IMR-90 (cell line): ENCODE data around the gene STX5. TPM values are rescaled to one million over a fixed set of nuclear protein-coding genes. Genes with fewer than 3 reads are reported as not detected.
"Not testable (repeated sequence)": the region's sequence is repeated elsewhere in the genome, so short reads cannot be mapped to it uniquely, and the experiment has no call there.

Source experiments
- ATAC-seq: fragments of 200-7000 bp; cut with Tn5 transposase; 2 replicates; pipeline ENCODE4 v1.9.1; 2020; ENCODE audit warnings: low read depth, mild to moderate bottlenecking, moderate library complexity
- BruUV-seq: library from RNA; stranded (reverse); fragments of 400-500 nt; replicated peaks from 2 replicates; lab custom pipeline; 2021; lab: Mats Ljungman, UMichigan
- CTCF ChIA-PET: fragments of 300-600 bp; formaldehyde crosslinking; extraction: SDS; loops from one replicate; lab custom pipeline; 2021; ENCODE audit warnings: antibody characterized with exemption; lab: Yijun Ruan, JAX
- POLR2A ChIA-PET: fragments of 300-600 bp; sonication (Branson Sonifier 250); formaldehyde crosslinking; loops from one replicate; lab custom pipeline; 2022; ENCODE audit warnings: antibody characterized with exemption; ENCODE audit not compliant: unreplicated experiment; lab: Charles Lee
- DNase-seq: peaks from one replicate; pipeline ENCODE4 v3.0.0; 2013
- H2AFZ ChIP-seq: replicated peaks from 2 replicates; pipeline ENCODE3; 2013; ENCODE audit warnings: low read length, mild to moderate bottlenecking; ENCODE audit not compliant: poor library complexity
- H2AK5ac ChIP-seq: 2 replicates; pipeline ENCODE4 v1.6.1; 2013; ENCODE audit warnings: low read depth, low read length, inconsistent platforms
- H2AK9ac ChIP-seq: replicated peaks from 2 replicates; pipeline ENCODE3; 2013; ENCODE audit warnings: mild to moderate bottlenecking, low read depth, low read length, moderate library complexity; ENCODE audit not compliant: poor library complexity
- H2BK120ac ChIP-seq: 2 replicates; pipeline ENCODE4 v1.6.1; 2013; ENCODE audit warnings: low read depth, low read length, inconsistent platforms
- H2BK15ac ChIP-seq: 3 replicates; pipeline ENCODE4 v1.6.1; 2013; ENCODE audit warnings: low read depth, low read length, inconsistent platforms
- H2BK20ac ChIP-seq: 2 replicates; pipeline ENCODE4 v1.6.1; 2013; ENCODE audit warnings: low read depth, mild to moderate bottlenecking, inconsistent platforms, low read length, moderate library complexity
- H2BK5ac ChIP-seq: 2 replicates; pipeline ENCODE4 v1.6.1; 2013; ENCODE audit warnings: mild to moderate bottlenecking, low read depth, low read length, inconsistent platforms; ENCODE audit not compliant: poor library complexity, severe bottlenecking
- H3K14ac ChIP-seq: replicated peaks from 2 replicates; pipeline ENCODE4 v1.6.1; 2013; ENCODE audit warnings: low read depth, low read length, inconsistent platforms
- H3K18ac ChIP-seq: 2 replicates; pipeline ENCODE4 v1.6.1; 2013; ENCODE audit warnings: low read depth, low read length, control low read depth
- H3K23ac ChIP-seq: 2 replicates; pipeline ENCODE4 v1.6.1; 2013; ENCODE audit warnings: low read depth, low read length, inconsistent platforms
- H3K27ac ChIP-seq: 2 replicates; pipeline ENCODE4 v1.5.1; 2013; ENCODE audit warnings: mild to moderate bottlenecking, control low read depth, low read length; ENCODE audit not compliant: insufficient read depth
- H3K27me3 ChIP-seq: 2 replicates; pipeline ENCODE4 v1.6.1; 2013; ENCODE audit warnings: low read length; ENCODE audit not compliant: control insufficient read depth, insufficient read depth
- H3K36me3 ChIP-seq: 2 replicates; pipeline ENCODE4 v1.6.1; 2013; ENCODE audit warnings: low read length, mixed read lengths; ENCODE audit not compliant: control insufficient read depth, insufficient read depth
- H3K4ac ChIP-seq: 2 replicates; pipeline ENCODE4 v1.6.1; 2013; ENCODE audit warnings: low read depth, low read length, inconsistent platforms
- H3K4me1 ChIP-seq: 2 replicates; pipeline ENCODE4 v1.6.1; 2013; ENCODE audit warnings: low read length, mixed read lengths; ENCODE audit not compliant: control insufficient read depth, insufficient read depth
- H3K4me2 ChIP-seq: 2 replicates; pipeline ENCODE4 v1.6.1; 2013; ENCODE audit warnings: low read depth, mild to moderate bottlenecking, control low read depth, low read length, moderate library complexity
- H3K4me3 ChIP-seq: 2 replicates; pipeline ENCODE4 v1.5.1; 2013; ENCODE audit warnings: low read depth, mild to moderate bottlenecking, control low read depth, low read length, moderate library complexity; ENCODE audit not compliant: insufficient read depth
- H3K56ac ChIP-seq: 2 replicates; pipeline ENCODE4 v1.6.1; 2013; ENCODE audit warnings: low read length, inconsistent platforms; ENCODE audit not compliant: insufficient read depth; ENCODE audit errors: extremely low read depth
- H3K79me1 ChIP-seq, 2 experiments: 2 replicates each; pipeline ENCODE4 v1.6.1; 2013; ENCODE audit warnings: low read length in 2 of 2, inconsistent platforms in 1 of 2, low read depth in 1 of 2
- H3K9ac ChIP-seq: 2 replicates; pipeline ENCODE4 v1.6.1; 2013; ENCODE audit warnings: low read depth, low read length, control low read depth
- H3K9me1 ChIP-seq: 2 replicates; pipeline ENCODE4 v1.6.1; 2013; ENCODE audit warnings: low read length, inconsistent platforms; ENCODE audit not compliant: insufficient read depth
- H3K9me3 ChIP-seq: 2 replicates; pipeline ENCODE4 v1.6.1; 2013; ENCODE audit warnings: low read length; ENCODE audit not compliant: control insufficient read depth, insufficient read depth
- H4K20me1 ChIP-seq: 2 replicates; pipeline ENCODE4 v1.6.1; 2013; ENCODE audit warnings: low read length, inconsistent platforms; ENCODE audit not compliant: insufficient read depth
- H4K5ac ChIP-seq: 2 replicates; pipeline ENCODE4 v1.6.1; 2013; ENCODE audit warnings: mild to moderate bottlenecking, low read depth, low read length, control low read depth
- H4K8ac ChIP-seq, 2 experiments: 2 replicates each; pipeline ENCODE4 v1.6.1; 2013; ENCODE audit warnings: low read depth in 2 of 2, low read length in 2 of 2, control low read depth in 1 of 2, inconsistent platforms in 1 of 2
- H4K91ac ChIP-seq: 2 replicates; pipeline ENCODE4 v1.6.1; 2013; ENCODE audit warnings: low read depth, low read length, inconsistent platforms; ENCODE audit not compliant: insufficient read depth
- RCOR1 ChIP-seq: IDR thresholded peaks from 2 replicates; pipeline ENCODE4 v1.6.1; 2012; ENCODE audit warnings: mild to moderate bottlenecking, low read length, improper control_type of control experiment; ENCODE audit not compliant: insufficient replicate concordance
- WGBS, 2 experiments: methylation state at CpG; one replicate each; pipeline versions ENCODE4 v1.1.5 to v1.1.7; 2013; ENCODE audit warnings: missing lambda C conversion rate in 2 of 2; ENCODE audit not compliant: insufficient read length in 1 of 2; ENCODE audit errors: extremely low coverage in 2 of 2; 5-methylcytosine and 5-hydroxymethylcytosine counted together
- dilution Hi-C: fragments of 300-500 bp; cut with HindIII; formaldehyde crosslinking; loops from one replicate; pipeline ENCODE4 v1.14.3; 2018; ENCODE audit warnings: low sequenced_read_pairs; ENCODE audit not compliant: unreplicated experiment
- in situ Hi-C: fragments of 300-500 bp; cut with MboI; formaldehyde crosslinking; loops from 3 replicates; pipeline ENCODE4 v1.14.3; 2019; ENCODE audit warnings: low sequenced_read_pairs, inconsistent platforms, mixed read lengths
- intact Hi-C: fragments of 100-400 bp; cut with micrococcal nuclease; formaldehyde crosslinking; loops from 2 replicates; pipeline ENCODE4 v1.10.0; 2022
- polyA plus RNA-seq, 3 experiments: library from polyadenylated mRNA; depleted of rRNA; stranded (reverse); fragments of >200 nt; gene quantifications; 2 replicates each; pipeline ENCODE4 v1.2.3, GENCODE V29; 2012; ENCODE audit warnings: low replicate concordance in 1 of 3
- total RNA-seq: library from RNA; depleted of rRNA; stranded (reverse); fragments of >200 nt; gene quantifications from 2 replicates; pipeline ENCODE4 v1.2.3, GENCODE V29; 2012

STX5 gene
- total and polyA plus RNA-seq, 2 of the 4 experiments (the other 2 are of a cell fraction) = 43.1 to 49.5 TPM

DNA sequence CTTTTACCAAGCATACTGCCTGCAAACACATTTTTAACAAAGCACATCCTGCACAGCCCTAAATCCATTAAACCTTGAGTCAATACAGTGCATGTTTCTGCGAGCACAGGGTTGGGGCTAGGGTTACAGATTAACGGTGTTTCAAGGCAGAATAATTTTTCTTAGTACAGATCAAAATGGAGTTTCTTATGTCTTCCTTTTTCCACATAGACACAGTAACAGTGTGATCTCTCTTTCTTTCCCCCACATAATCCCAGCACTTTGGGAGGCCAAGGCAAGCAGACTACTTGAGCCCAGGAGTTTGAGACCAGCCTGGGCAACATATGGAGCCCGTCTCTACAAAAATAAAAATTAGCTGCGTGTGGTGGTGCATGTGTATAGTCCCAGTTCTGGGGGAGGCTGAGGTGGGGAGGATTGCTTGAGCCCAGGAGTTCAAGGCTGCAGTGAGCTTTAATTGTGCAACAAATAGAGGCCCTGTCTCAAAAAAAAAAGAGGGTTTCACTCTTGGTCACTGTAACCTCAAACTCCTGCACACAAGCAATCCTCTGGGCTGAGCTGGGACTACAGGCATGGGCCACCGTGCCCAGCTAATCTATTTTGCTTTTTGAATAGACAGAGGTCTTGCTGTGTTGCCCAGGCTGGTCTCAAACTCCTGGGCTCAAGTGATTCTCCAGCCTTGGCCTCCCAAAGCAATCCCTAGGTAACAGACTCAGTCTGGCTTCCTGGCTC lies 29.1 kb upstream of the STX5 start (continued):
- TF ChIP-seq RCOR1 = no peak

DNA sequence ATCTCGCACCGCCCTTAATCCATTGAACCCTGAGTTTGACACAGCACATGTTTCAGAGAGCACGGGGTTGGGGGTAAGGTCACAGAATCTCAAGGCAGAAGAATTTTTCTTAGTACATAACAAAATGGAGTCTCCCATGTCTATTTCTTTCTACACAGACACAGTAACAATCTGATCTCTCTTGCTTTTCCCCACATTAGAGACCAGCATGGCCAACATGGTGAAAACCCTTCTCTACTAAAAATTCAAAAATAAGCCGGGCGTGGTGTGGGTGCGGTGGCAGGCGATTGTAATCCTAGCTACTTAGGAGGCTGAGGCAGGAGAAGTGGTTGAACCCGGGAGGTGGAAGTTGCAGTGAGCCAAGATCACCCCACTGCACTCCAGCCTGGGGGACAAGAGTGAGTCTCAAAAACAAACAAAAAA lies 27.4 kb upstream of the STX5 start:
- dilution Hi-C loops = not testable (repeated sequence)
- 100% methylated on average over 4 of the region's 8 CpGs; no CpG with 5 or more reads in 1 of the 2 experiments for WGBS, 2 experiments

More for the DNA sequence above, 27.4 kb upstream of the STX5 start:
- H2AK5ac ChIP-seq, H3K4me2 ChIP-seq, intact Hi-C loops, H2BK15ac ChIP-seq, H3K4ac ChIP-seq, H2AK9ac ChIP-seq, H3K27me3 ChIP-seq, H3K4me1 ChIP-seq, H3K9ac ChIP-seq, H2BK5ac ChIP-seq, H3K9me3 ChIP-seq, POLR2A ChIA-PET, H3K36me3 ChIP-seq, H3K27ac ChIP-seq, H4K91ac ChIP-seq, H3K23ac ChIP-seq, ATAC-seq, H2BK20ac ChIP-seq, CTCF ChIA-PET, H3K4me3 ChIP-seq, DNase-seq, H3K9me1 ChIP-seq, H4K5ac ChIP-seq, H2AFZ ChIP-seq, H3K14ac ChIP-seq, H3K18ac ChIP-seq, H4K8ac ChIP-seq, H2BK120ac ChIP-seq, H3K56ac ChIP-seq, BruUV-seq: not testable (repeated sequence)
- Histone ChIP-seq H4K20me1 (peaks cover 14% of the 10 kb centered on the region), H3K79me1 (peaks cover 12 to 31% of the 10 kb centered on the region in 2 experiments; a peak in 2 of 4 replicates)
- in situ Hi-C loops = loop anchor here (25.0 kb wide), 1 partner anchor 472 kb away; no protein-coding TSS in a partner anchor
